WTC11 (cell line): ENCODE data around the gene KAZN. TPM values are rescaled to one million over a fixed set of nuclear protein-coding genes. Genes with fewer than 3 reads are reported as not detected.
A peak's percentile ranks its signal among the peaks of the same experiment; 100 is the strongest.

ENCODE experiments used
- ATAC-seq: fragments of 200-7000 bp; cut with Tn5 transposase; 2 replicates; pipeline ENCODE4 v1.10.0; 2021; ENCODE audit warnings: mild to moderate bottlenecking, moderate library complexity
- CTCF ChIA-PET: fragments of 300-600 bp; sonication (Branson Sonifier 250); formaldehyde crosslinking; loops from one replicate; lab custom pipeline; 2021; ENCODE audit warnings: antibody characterized with exemption; lab: Charles Lee
- POLR2A ChIA-PET: fragments of 350-600 bp; sonication (Branson Sonifier 250); formaldehyde crosslinking; loops from one replicate; lab custom pipeline; 2021; ENCODE audit warnings: antibody characterized with exemption; lab: Charles Lee
- DNase-seq: peaks from one replicate; pipeline ENCODE4 v3.0.0; 2021; ENCODE audit warnings: low spot score
- H3K27ac Mint-ChIP-seq: 2 replicates; pipeline ENCODE4 v1.8.0; 2021; ENCODE audit warnings: mixed read lengths
- H3K27me3 Mint-ChIP-seq: 2 replicates; pipeline ENCODE4 v1.8.0; 2021; ENCODE audit warnings: low read depth, mild to moderate bottlenecking, moderate library complexity, mixed read lengths
- H3K36me3 Mint-ChIP-seq: 2 replicates; pipeline ENCODE4 v1.8.0; 2021; ENCODE audit warnings: mixed read lengths
- H3K4me1 Mint-ChIP-seq: 2 replicates; pipeline ENCODE4 v1.8.0; 2022; ENCODE audit warnings: mixed read lengths
- H3K4me3 Mint-ChIP-seq: 2 replicates; pipeline ENCODE4 v1.8.0; 2021; ENCODE audit warnings: mild to moderate bottlenecking, moderate library complexity, mixed read lengths
- H3K9me3 Mint-ChIP-seq: 2 replicates; pipeline ENCODE4 v1.8.0; 2021; ENCODE audit warnings: mixed read lengths
- ARID4B ChIP-seq: sonication (generic); formaldehyde crosslinking; IDR thresholded peaks from 2 replicates; pipeline ENCODE4 v1.8.0; 2023; ENCODE audit warnings: missing genetic modification reagents, mild to moderate bottlenecking, borderline replicate concordance
- ATF1 ChIP-seq: sonication (generic); formaldehyde crosslinking; IDR thresholded peaks from 2 replicates; pipeline ENCODE4 v1.8.1; 2023; ENCODE audit warnings: mild to moderate bottlenecking, moderate library complexity, missing genetic modification reagents
- CREB1 ChIP-seq: sonication (generic); formaldehyde crosslinking; IDR thresholded peaks from 2 replicates; pipeline ENCODE4 v1.8.0; 2023; ENCODE audit warnings: mild to moderate bottlenecking, missing genetic modification reagents
- CTCF ChIP-seq: fragments of 200-600 bp; IDR thresholded peaks from 2 replicates; pipeline ENCODE4 v1.8.0; 2022; ENCODE audit warnings: antibody characterized with exemption
- E2F5 ChIP-seq: sonication (generic); formaldehyde crosslinking; IDR thresholded peaks from 2 replicates; pipeline ENCODE4 v1.8.1; 2022; ENCODE audit warnings: mild to moderate bottlenecking, moderate library complexity, missing genetic modification reagents
- EMX1 ChIP-seq: fragments of 250-450 bp; sonication (Bioruptor Pico); IDR thresholded peaks from 2 replicates; pipeline ENCODE4 v1.8.0; 2021; ENCODE audit warnings: mild to moderate bottlenecking
- GTF2I ChIP-seq: fragments of 250-450 bp; sonication (Bioruptor Pico); conservative IDR thresholded peaks from 2 replicates; pipeline ENCODE4 v1.4.0; 2021; ENCODE audit warnings: mild to moderate bottlenecking
- HMGXB4 ChIP-seq: sonication (generic); formaldehyde crosslinking; IDR thresholded peaks from 2 replicates; pipeline ENCODE4 v1.8.1; 2023; ENCODE audit warnings: mild to moderate bottlenecking, moderate library complexity, missing genetic modification reagents
- JAZF1 ChIP-seq: fragments of 250-450 bp; sonication (Bioruptor Pico); IDR thresholded peaks from 2 replicates; pipeline ENCODE4 v1.9.0; 2021; ENCODE audit warnings: moderate library complexity, mild to moderate bottlenecking, inconsistent platforms
- MAX ChIP-seq: sonication (generic); formaldehyde crosslinking; IDR thresholded peaks from 2 replicates; pipeline ENCODE4 v1.8.0; 2022; ENCODE audit warnings: mild to moderate bottlenecking, missing genetic modification reagents
- MYBL2 ChIP-seq: sonication (generic); formaldehyde crosslinking; IDR thresholded peaks from 2 replicates; pipeline ENCODE4 v1.8.1; 2023; ENCODE audit warnings: mild to moderate bottlenecking, moderate library complexity, missing genetic modification reagents
- NR3C1 ChIP-seq: sonication (generic); formaldehyde crosslinking; conservative IDR thresholded peaks from 2 replicates; pipeline ENCODE4 v1.8.1; 2023; ENCODE audit warnings: low read depth, mild to moderate bottlenecking, missing genetic modification reagents
- OVOL2 ChIP-seq: fragments of 250-450 bp; sonication (Bioruptor Pico); IDR thresholded peaks from 2 replicates; pipeline ENCODE4 v1.9.0; 2021; ENCODE audit warnings: mild to moderate bottlenecking, borderline replicate concordance
- ZBTB43 ChIP-seq: sonication (generic); formaldehyde crosslinking; IDR thresholded peaks from 2 replicates; pipeline ENCODE4 v1.8.1; 2023; ENCODE audit warnings: mild to moderate bottlenecking, missing genetic modification reagents
- ZNF425 ChIP-seq: fragments of 250-450 bp; sonication (Bioruptor Pico); conservative IDR thresholded peaks from 2 replicates; pipeline ENCODE4 v1.9.0; 2021; ENCODE audit warnings: mild to moderate bottlenecking
- ZNF532 ChIP-seq: fragments of 250-450 bp; sonication (Bioruptor Pico); IDR thresholded peaks from 2 replicates; pipeline ENCODE4 v1.9.0; 2021; ENCODE audit warnings: mild to moderate bottlenecking, borderline replicate concordance
- ZNF671 ChIP-seq: fragments of 250-450 bp; sonication (Bioruptor Pico); IDR thresholded peaks from 2 replicates; pipeline ENCODE4 v1.8.0; 2021; ENCODE audit warnings: mild to moderate bottlenecking
- total RNA-seq: library from RNA; stranded (reverse); gene quantifications from 3 replicates; pipeline ENCODE4 v1.2.3, GENCODE V29; 2021

Gene KAZN
- total RNA-seq, 1 experiment from 2014 or later, result 19.9 TPM

- ChIA-PET POLR2A (interaction anchor here (0.6 kb wide), 1 partner anchor 1117 kb away, joined by 6 read pairs; no protein-coding TSS in a partner anchor), CTCF (interaction anchor here (0.6 to 1.2 kb wide), 7 partner anchors 9 to 196 kb away, joined by 3 to 4 read pairs (median 3); no protein-coding TSS in a partner anchor)
- H3K27ac Mint-ChIP-seq, result no peak overlapping the region
- H3K4me3 Mint-ChIP-seq, result no peak overlapping the region
- peaks cover 19% of the 10 kb centered on the region for H3K9me3 Mint-ChIP-seq
- H3K27me3 Mint-ChIP-seq, result no peaks in the 10 kb centered on the region
- DNase-seq, result no peak
- peak; percentile 32; the same call in 1 of the 2 replicates for ATAC-seq
- peaks cover 12% of the 10 kb centered on the region for H3K4me1 Mint-ChIP-seq
- TF ChIP-seq ZNF671 (CRISPR knock-in tag) (no peak), E2F5 (CRISPR knock-in tag) (no peak), ATF1 (CRISPR knock-in tag) (no peak), JAZF1 (no peak), ARID4B (CRISPR knock-in tag) (no peak), MAX (no peak), MYBL2 (no peak), ZNF532 (CRISPR knock-in tag) (no peak), NR3C1 (CRISPR knock-in tag) (no peak), GTF2I (CRISPR knock-in tag) (no peak)
- peaks cover 17% of the 10 kb centered on the region for H3K36me3 Mint-ChIP-seq
Observed at GRCh38 chr1:14975119-14975518, 376.6 kb downstream of the KAZN start.

GRCh38 chr1:14976256-14976655 is 377.8 kb downstream of the KAZN start:
- DNase-seq (no peak), ATAC-seq (no peak)
- CTCF ChIA-PET, result no interaction called here
- H3K9me3 Mint-ChIP-seq, result peaks cover 19% of the 10 kb centered on the region
- no peak overlapping the region for H3K4me3 Mint-ChIP-seq
- peaks cover 17% of the 10 kb centered on the region for H3K36me3 Mint-ChIP-seq
- H3K4me1 Mint-ChIP-seq, result peaks cover 14% of the 10 kb centered on the region
- H3K27ac Mint-ChIP-seq, result peak overlapping the region; percentile 65
- H3K27me3 Mint-ChIP-seq, result no peaks in the 10 kb centered on the region
- POLR2A ChIA-PET, result no interaction called here
- no peak for TF ChIP-seq E2F5 (CRISPR knock-in tag)
- no peak for TF ChIP-seq CTCF
- no peak for TF ChIP-seq EMX1 (CRISPR knock-in tag)
- TF ChIP-seq CREB1 (CRISPR knock-in tag), result no peak
- TF ChIP-seq OVOL2 (CRISPR knock-in tag), result no peak
- no peak for TF ChIP-seq HMGXB4 (CRISPR knock-in tag)
- TF ChIP-seq ZBTB43 (CRISPR knock-in tag), result no peak
- no peak for TF ChIP-seq ZNF425 (CRISPR knock-in tag)
